ENCODE measurements around the gene SLC51B. TPM values are rescaled to one million over a fixed set of nuclear protein-coding genes. Genes with fewer than 3 reads are reported as not detected.
"Not testable (repeated sequence)": the region's sequence is repeated elsewhere in the genome, so short reads cannot be mapped to it uniquely, and the experiment has no call there.

Gene SLC51B
- polyA plus RNA-seq, 1 donor = 8.3 TPM

DNA sequence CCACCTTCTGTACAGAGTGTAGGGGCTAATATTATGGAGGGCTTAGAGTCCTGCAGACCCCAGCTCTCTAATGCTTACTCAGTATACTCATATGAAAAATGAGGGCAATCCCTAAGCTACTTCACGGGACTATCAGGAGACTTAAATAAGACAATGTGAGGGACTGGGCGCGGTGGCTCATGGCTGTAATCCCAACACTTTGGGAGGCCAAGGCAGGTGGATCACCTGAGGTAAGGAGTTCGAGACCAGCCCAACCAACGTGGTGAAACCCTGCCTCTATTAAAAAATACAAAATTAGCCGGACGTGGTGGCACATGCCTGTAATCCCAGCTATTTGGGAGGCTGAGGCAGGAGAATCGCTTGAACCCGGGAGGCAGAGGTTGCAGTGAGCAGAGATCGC, 54.6 kb downstream of the SLC51B start:
- not testable (repeated sequence) for DNase-seq

GRCh38 chr15:65100442-65100841, 55.3 kb downstream of the SLC51B start:
- DNase-seq = no peak

DNA sequence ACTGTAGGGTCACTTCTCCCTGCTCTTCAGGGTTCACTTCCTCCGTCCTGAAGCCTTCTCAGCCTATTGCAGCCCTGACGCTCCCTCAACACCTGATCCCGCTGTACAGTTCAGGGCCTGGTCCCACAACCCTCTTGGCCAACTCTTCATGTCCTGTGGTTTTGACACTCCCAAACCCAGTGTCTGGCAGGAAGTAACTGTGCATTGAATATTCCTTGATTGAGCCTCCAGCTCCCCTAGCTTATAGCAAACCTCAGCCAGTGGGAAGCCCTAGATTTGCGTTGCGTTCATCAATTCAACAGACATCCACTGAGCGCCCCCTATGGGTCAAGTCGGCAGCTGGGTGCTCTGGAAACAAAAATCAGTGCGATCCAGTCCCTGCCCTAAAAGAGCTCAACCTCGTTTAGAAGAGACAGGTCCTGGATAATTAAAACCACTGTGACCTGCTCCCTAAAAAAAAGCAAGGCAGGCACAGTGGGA, 56.3 kb downstream of the SLC51B start:
- DNase-seq = peak; percentile 84

DNA sequence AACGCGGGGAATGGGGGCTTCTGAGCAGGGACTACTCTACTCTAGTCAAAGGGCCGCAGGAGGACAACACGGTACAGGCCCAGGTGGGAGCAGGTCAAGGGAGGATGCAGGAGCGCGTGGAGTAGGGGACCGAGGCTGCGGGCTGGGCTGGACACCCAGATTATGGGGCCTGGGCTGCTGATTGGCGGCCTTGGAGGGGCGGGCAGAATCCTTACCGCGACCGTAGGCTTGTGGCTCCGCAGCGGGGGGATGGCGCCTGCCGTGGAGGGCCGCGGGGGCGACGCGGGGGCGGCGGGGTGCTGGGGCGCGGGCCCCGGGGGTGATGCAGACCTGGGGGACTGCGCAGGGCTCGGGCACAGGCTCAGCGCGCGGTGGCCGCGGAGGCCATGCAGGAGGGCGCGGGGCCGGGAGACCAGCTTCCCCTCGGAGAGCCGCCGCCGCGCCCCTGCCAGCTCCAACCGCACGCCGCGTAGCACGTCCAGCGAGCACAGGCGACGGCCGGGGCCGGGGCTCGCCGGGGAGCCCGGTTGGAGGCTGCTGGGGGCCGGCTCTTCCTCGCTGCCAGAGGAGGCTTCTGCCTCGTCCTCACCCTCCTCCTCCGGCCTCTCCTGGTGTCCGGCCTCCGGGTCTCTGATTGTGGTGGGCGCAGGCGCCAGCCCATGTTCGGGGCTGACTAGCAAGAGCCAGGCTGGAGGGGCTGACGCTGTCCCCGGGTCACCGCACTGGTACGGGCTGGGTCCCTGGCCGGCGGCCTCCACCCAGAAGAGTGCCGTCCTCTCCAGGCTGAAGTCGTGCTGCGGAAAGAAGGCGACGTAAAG, 56.9 kb downstream of the SLC51B start:
- DNase-seq = no peak

DNA sequence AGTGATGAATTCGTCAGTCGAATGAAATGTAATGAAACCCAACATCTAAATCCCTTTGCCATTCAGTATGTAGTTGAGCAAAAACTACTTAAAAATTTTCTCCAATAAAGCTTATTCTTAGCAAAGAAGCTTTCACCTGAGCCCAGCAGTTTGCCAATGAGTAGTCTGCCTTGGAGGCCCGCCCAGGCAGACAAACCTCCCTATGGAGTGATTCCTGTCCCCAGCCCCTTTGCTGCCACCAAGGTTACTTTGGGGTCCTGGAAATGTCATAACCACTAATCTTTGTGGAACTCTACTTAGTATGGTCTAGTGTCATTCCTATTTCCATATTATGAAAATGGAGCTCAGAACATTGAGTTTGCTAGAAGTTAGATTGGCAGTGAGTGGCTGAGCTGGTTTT, 57.7 kb downstream of the SLC51B start:
- DNase-seq = no peak

Other genes with a start within 250 kb of the SLC51B start
- 17.9 TPM for gene PIF1, start 219.7 kb upstream of the SLC51B start, polyA plus RNA-seq (ENCODE audit: insufficient read length)
- 15.5 TPM for gene PLEKHO2, start 203.5 kb upstream of the SLC51B start, polyA plus RNA-seq (ENCODE audit: insufficient read length)
- gene ANKDD1A, start 133.5 kb upstream of the SLC51B start, polyA plus RNA-seq (ENCODE audit: insufficient read length) = 8.8 TPM
- gene SPG21, start 55.5 kb upstream of the SLC51B start, polyA plus RNA-seq (ENCODE audit: insufficient read length) = 135 TPM
- gene MTFMT, start 15.7 kb upstream of the SLC51B start, polyA plus RNA-seq (ENCODE audit: insufficient read length) = 19.9 TPM
- gene RASL12, start 22.6 kb downstream of the SLC51B start, polyA plus RNA-seq (ENCODE audit: insufficient read length) = 6.1 TPM
- gene KBTBD13, start 31.4 kb downstream of the SLC51B start, polyA plus RNA-seq (ENCODE audit: insufficient read length) = 0.07 TPM
- gene UBAP1L, start 69.8 kb downstream of the SLC51B start, polyA plus RNA-seq (ENCODE audit: insufficient read length) = 6.9 TPM
- 36.1 TPM for gene PDCD7, start 88.4 kb downstream of the SLC51B start, polyA plus RNA-seq (ENCODE audit: insufficient read length)
- 76.1 TPM for gene CLPX, start 140.0 kb downstream of the SLC51B start, polyA plus RNA-seq (ENCODE audit: insufficient read length)
- gene CILP, start 166.1 kb downstream of the SLC51B start, polyA plus RNA-seq (ENCODE audit: insufficient read length) = 3.8 TPM
- 17.9 TPM for gene PARP16, start 241.5 kb downstream of the SLC51B start, polyA plus RNA-seq (ENCODE audit: insufficient read length)

All from left kidney (tissue), 2 donors.